Stimulated activated CD4-positive, alpha-beta T cell treated with anti-CD3 and anti-CD28 coated beads, Interleukin-1b, Interleukin-23, amount 100 ng/mL, for 48 hours (primary cell): ENCODE results near the gene TSSK6.
A peak's percentile ranks its signal among the peaks of the same experiment; 100 is the strongest.

Experiments used
- DNase-seq: peaks from one replicate; pipeline ENCODE4 v3.0.0-alpha.2; 2020

TSSK6 gene

GRCh38 chr19:19544257-19544953, 29.1 kb upstream of the TSSK6 start:
- DNase-seq: no peak

GRCh38 chr19:19543640-19544039, 28.3 kb upstream of the TSSK6 start:
- DNase-seq: no peak

- DNase-seq: no peak
Observed at GRCh38 chr19:19543101-19543500, 27.8 kb upstream of the TSSK6 start.

- DNase-seq: no peak
Observed at GRCh38 chr19:19542507-19542906, 27.2 kb upstream of the TSSK6 start.

- no peak for DNase-seq
Observed at GRCh38 chr19:19541616-19542015, 26.3 kb upstream of the TSSK6 start.

GRCh38 chr19:19540715-19541515, 25.6 kb upstream of the TSSK6 start:
- peak; percentile 89 for DNase-seq

GRCh38 chr19:19540064-19540714, 24.8 kb upstream of the TSSK6 start:
- DNase-seq: peak; percentile 87

GRCh38 chr19:19539698-19540063, 24.3 kb upstream of the TSSK6 start:
- DNase-seq: no peak

- no peak for DNase-seq
Observed at GRCh38 chr19:19538785-19539166, 23.4 kb upstream of the TSSK6 start.

GRCh38 chr19:19538061-19538784, 22.9 kb upstream of the TSSK6 start, which contains the start of gene CILP2:
CILP2 (plus strand) TSS chr19:19538265; CDS start chr19:19538350, 85 bp downstream.
- DNase-seq: no peak

- DNase-seq: no peak
Observed at GRCh38 chr19:19537075-19538048, 22.0 kb upstream of the TSSK6 start.

- no peak for DNase-seq
Observed at GRCh38 chr19:19535311-19536191, 20.2 kb upstream of the TSSK6 start.

- DNase-seq: no peak
Observed at GRCh38 chr19:19534556-19535265, 19.4 kb upstream of the TSSK6 start.

GRCh38 chr19:19533841-19534240, 18.5 kb upstream of the TSSK6 start:
- DNase-seq: no peak

- DNase-seq: no peak
Observed at GRCh38 chr19:19532806-19533701, 17.7 kb upstream of the TSSK6 start.

- DNase-seq: peak; percentile 80
Observed at GRCh38 chr19:19531951-19532805, 16.8 kb upstream of the TSSK6 start.

- DNase-seq: no peak
Observed at GRCh38 chr19:19530889-19531288, 15.5 kb upstream of the TSSK6 start.

GRCh38 chr19:19530423-19530804, 15.1 kb upstream of the TSSK6 start:
- DNase-seq: no peak
